Measurements from ENCODE around the gene LMO1. TPM values are rescaled to one million over a fixed set of nuclear protein-coding genes. Genes with fewer than 3 reads are reported as not detected.
A peak's percentile ranks its signal among the peaks of the same experiment; 100 is the strongest.

The LMO1 gene
- total and polyA plus RNA-seq, 5 donors: 0.34 to 0.51 TPM; not detected in 3

DNA sequence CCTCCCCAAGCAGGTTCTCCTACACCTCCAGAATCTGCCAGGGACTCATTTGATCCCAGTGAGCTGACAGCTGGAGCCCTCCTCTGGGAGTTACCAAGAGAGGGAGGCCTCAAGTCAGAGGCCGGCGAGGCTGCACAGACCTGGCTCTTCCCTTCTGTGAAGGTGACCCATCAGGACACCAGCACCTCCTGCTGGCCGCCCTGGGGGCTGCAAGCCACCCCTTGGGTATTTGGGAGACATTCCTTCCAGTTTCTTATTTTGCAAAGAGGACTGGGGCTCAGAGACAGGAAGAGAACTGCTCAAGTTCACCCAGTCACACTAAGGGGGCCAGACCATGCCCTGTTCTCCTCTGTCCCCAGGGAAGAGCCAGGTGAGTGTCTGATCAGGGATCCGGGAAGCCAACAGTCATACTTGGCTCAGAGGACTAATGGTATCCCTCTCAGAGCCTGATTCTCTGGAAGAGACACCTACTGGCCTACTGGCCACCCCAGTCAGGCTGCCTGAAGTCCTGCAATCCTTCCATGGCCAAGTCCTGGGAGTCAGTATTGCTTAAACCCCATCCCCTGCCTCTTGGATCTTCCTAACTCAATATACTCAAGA lies 54.4 kb downstream of the LMO1 start:
- Histone ChIP-seq H3K4me3 (ENCODE audit: low read length) (no peak overlapping the region), H3K27ac (ENCODE audit: low read length) (no peak overlapping the region), H3K9me3 (ENCODE audit: control insufficient read depth, low read length) (no peaks in the 10 kb centered on the region), H3K4me1 (ENCODE audit: control insufficient read depth, insufficient read depth, low read length) (peaks cover 5% of the 10 kb centered on the region), H3K27me3 (ENCODE audit: control insufficient read depth, insufficient read depth) (no peaks in the 10 kb centered on the region)
- DNase-seq: peak in 2 of 3 donors; percentile 79 to 80
- intact Hi-C loops (cut with DNase I): no loop called here
- WGBS: 50% methylated on average over 4 of the region's 4 CpGs
- no peak for ATAC-seq

DNA sequence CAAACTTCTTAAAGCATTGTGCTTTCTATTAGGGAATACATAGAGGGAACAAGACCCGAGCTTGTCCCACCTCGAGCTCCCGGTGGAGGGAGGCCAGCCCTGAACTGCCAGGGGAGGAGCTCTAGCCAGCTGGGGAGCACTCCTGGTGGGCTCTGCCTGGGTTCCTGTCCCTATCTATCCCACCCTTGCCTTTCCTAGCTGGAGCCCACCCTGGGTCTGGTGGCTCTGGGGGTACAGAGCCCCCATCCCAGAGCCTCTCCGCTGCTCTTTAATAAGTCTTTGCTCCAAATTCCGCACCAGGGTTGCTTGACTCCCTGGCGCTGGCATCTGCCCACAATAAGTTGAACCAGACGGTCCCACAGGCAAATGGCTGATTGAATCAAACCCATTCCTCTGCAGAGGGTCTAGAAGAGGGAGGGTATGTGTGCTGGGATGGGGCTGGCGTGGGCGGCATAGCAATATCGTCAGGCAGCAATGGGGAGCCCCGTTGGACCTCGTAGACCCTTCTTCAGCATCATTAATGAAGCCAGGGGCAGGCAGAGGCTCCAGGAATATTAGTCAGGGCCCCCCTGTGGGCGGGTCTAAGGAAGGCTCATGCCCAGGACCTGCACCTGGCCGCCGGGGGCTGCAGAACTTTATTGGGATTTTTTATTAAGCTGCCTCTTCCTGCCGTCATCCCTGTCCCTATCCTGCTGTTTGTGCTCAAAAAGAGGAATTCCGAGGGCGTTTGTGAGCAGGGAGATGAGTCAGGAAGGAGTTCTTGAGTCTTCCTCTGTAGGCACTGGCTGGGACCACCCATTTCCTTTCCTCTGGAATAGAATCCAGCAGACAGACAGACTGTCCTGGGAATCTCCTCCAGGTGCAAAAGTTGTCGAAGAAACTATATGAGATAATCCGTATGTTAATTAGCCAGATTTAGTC lies 56.3 kb downstream of the LMO1 start:
- H3K27ac ChIP-seq (ENCODE audit: low read length): no peak overlapping the region
- DNase-seq: no peak
- intact Hi-C loops (cut with DNase I): no loop called here
- no peak overlapping the region for H3K4me3 ChIP-seq (ENCODE audit: low read length)
- WGBS: 46% methylated on average over 20 of the region's 20 CpGs
- H3K27me3 ChIP-seq (ENCODE audit: control insufficient read depth, insufficient read depth): no peaks in the 10 kb centered on the region
- no peaks in the 10 kb centered on the region for H3K9me3 ChIP-seq (ENCODE audit: control insufficient read depth, low read length)
- peaks cover 5% of the 10 kb centered on the region for H3K4me1 ChIP-seq (ENCODE audit: control insufficient read depth, insufficient read depth, low read length)
- ATAC-seq: peak in 1 of 2 donors; percentile 9

DNA sequence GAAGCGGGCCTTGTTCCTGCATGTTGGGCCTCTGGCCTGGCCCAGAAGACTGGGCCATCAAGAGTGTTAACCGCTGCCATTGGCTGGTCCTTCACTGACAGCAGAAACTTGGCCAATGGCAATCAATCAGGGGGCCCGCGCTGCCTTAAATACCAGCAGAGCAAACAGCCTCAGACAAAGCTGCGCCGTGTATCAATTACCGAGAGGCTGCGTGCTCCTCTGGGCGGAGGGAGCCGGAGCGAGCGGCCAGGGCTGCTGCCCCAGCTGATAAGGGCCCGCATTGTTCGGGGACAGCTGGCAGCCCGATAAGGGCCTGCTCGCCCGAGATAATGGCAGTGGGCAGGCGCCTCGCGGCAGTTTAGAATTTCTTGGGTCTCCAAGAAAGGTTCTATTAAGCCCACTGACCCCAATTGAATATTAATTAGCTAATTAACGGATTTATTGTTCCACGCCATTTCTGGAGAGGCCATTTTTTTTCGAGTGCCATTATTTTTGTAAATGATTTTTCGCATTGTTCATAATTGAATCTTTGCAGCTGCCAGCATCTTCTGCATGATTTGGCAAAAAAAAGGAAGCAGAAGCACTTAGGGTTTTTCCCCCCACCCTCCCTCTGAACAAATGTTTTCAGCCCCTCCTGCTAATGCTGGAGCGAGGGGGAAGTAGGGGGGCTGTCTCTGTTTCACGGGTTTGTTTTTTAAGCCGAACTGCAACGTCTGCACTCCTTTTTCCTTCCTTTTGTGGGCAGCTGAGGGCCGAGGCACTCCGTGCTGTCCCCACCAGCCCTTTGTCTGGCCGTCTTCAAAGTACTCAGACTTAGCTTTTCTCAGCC lies 57.2 kb downstream of the LMO1 start:
- Histone ChIP-seq H3K9me3 (ENCODE audit: control insufficient read depth, low read length) (no peaks in the 10 kb centered on the region), H3K27me3 (ENCODE audit: control insufficient read depth, insufficient read depth) (no peaks in the 10 kb centered on the region), H3K4me3 (ENCODE audit: low read length) (peak overlapping the region; percentile 42), H3K4me1 (ENCODE audit: control insufficient read depth, insufficient read depth, low read length) (peaks cover 5% of the 10 kb centered on the region), H3K27ac (ENCODE audit: low read length) (no peak overlapping the region)
- WGBS: 9% methylated on average over 31 of the region's 31 CpGs
- intact Hi-C loops (cut with DNase I): no loop called here
- peak; percentile 63 to 86 (median 82) for DNase-seq
- peak; percentile 86 to 88 for ATAC-seq

- ATAC-seq (no peak), DNase-seq (no peak)
- Histone ChIP-seq H3K9me3 (ENCODE audit: control insufficient read depth, low read length) (no peaks in the 10 kb centered on the region), H3K4me1 (ENCODE audit: control insufficient read depth, insufficient read depth, low read length) (peaks cover 5% of the 10 kb centered on the region), H3K27ac (ENCODE audit: low read length) (no peak overlapping the region), H3K4me3 (ENCODE audit: low read length) (no peak overlapping the region), H3K27me3 (ENCODE audit: control insufficient read depth, insufficient read depth) (no peaks in the 10 kb centered on the region)
- 92% methylated on average over 8 of the region's 8 CpGs for WGBS
- intact Hi-C loops (cut with DNase I): no loop called here
These were observed 58.1 kb downstream of the LMO1 start for GRCh38 chr11:8205566-8205965.

GRCh38 chr11:8204596-8204995 lies 59.1 kb downstream of the LMO1 start:
- 52% methylated on average over 5 of the region's 5 CpGs for WGBS
- H3K9me3 ChIP-seq (ENCODE audit: control insufficient read depth, low read length): no peaks in the 10 kb centered on the region
- peaks cover 5% of the 10 kb centered on the region for H3K4me1 ChIP-seq (ENCODE audit: control insufficient read depth, insufficient read depth, low read length)
- intact Hi-C loops (cut with DNase I): no loop called here
- no peak for DNase-seq
- no peaks in the 10 kb centered on the region for H3K27me3 ChIP-seq (ENCODE audit: control insufficient read depth, insufficient read depth)
- no peak for ATAC-seq
- no peak overlapping the region for H3K27ac ChIP-seq (ENCODE audit: low read length)
- H3K4me3 ChIP-seq (ENCODE audit: low read length): no peak overlapping the region

DNA sequence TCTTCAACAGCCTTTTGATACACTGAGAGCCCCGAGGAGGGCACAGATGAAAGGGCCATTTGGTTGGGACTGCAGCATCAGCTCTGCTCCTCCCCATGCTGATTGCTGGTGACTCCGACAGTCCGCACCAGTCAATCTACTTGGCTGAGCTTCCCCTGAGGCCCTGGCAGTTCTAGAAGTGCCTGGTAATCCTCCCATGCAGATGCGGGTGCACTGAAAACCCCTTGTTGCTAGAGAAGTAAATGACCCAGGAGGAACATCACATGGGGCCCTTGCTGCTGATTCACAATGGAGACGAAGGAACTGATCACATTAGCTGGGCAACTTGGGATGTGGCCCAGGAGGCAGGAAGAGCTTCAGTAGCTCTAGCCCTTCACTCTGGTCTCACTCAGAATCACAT lies 59.7 kb downstream of the LMO1 start:
- H3K4me1 ChIP-seq (ENCODE audit: control insufficient read depth, insufficient read depth, low read length): peaks cover 5% of the 10 kb centered on the region
- ATAC-seq (no peak), DNase-seq (no peak)
- WGBS: 74% methylated on average over 5 of the region's 5 CpGs
- intact Hi-C loops (cut with DNase I): no loop called here
- H3K4me3 ChIP-seq (ENCODE audit: low read length): no peak overlapping the region
- H3K9me3 ChIP-seq (ENCODE audit: control insufficient read depth, low read length): no peaks in the 10 kb centered on the region
- H3K27ac ChIP-seq (ENCODE audit: low read length): no peak overlapping the region
- no peaks in the 10 kb centered on the region for H3K27me3 ChIP-seq (ENCODE audit: control insufficient read depth, insufficient read depth)

GRCh38 chr11:8203414-8203715 lies 60.3 kb downstream of the LMO1 start:
- intact Hi-C loops (cut with DNase I): no loop called here
- no peak for DNase-seq
- Histone ChIP-seq H3K4me1 (ENCODE audit: control insufficient read depth, insufficient read depth, low read length) (peaks cover 5% of the 10 kb centered on the region), H3K4me3 (ENCODE audit: low read length) (no peak overlapping the region), H3K27ac (ENCODE audit: low read length) (no peak overlapping the region), H3K9me3 (ENCODE audit: control insufficient read depth, low read length) (no peaks in the 10 kb centered on the region), H3K27me3 (ENCODE audit: control insufficient read depth, insufficient read depth) (no peaks in the 10 kb centered on the region)
- ATAC-seq: no peak
- 86% methylated on average over 2 of the region's 2 CpGs for WGBS

DNA sequence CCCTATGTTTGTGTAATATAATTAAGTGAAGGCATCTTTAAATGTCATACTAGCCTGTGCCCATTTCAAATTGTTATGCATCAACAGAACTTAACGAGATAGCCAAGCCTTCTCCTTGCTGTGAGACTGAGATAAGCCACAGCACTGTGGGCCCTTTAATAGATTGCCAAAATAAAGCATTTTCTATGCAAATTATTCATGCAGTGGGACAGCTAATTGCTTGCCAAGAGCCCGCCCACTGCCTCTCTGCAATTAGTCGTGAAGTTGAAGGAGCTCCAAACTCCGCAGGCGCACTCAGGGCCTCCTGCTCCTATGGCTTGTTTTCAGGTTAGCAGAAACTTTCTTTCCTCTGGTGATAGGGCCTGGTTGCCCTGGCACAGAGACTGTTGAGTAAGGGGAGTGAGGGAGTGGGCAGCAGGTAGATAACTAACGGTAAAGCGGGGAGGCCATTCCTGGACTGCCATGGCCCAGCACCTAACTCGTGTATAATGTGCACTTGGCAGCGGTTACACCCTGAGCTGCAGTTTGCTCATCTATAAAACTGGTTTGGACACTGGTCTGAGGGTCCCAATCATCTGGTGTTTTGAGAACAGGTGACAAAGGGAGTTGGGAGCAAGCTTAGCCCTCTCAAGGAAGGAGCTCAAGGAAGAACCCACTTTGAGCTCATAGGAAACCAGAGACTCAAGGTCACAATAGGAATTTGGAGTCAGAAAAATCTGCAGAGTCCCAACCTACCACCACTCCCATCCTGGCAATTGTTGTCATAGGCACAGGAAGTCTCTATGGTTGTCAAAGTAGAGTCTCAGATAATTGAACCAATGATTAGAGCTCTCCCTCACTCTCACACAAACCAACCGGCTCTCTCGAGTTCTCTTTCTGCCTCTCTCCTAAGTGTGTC lies 60.9 kb downstream of the LMO1 start:
- H3K4me3 ChIP-seq (ENCODE audit: low read length): no peak overlapping the region
- H3K27me3 ChIP-seq (ENCODE audit: control insufficient read depth, insufficient read depth): no peaks in the 10 kb centered on the region
- intact Hi-C loops (cut with DNase I): no loop called here
- DNase-seq: no peak
- 80% methylated on average over 11 of the region's 11 CpGs for WGBS
- no peak overlapping the region for H3K27ac ChIP-seq (ENCODE audit: low read length)
- ATAC-seq: no peak
- H3K9me3 ChIP-seq (ENCODE audit: control insufficient read depth, low read length): no peaks in the 10 kb centered on the region
- peaks cover 5% of the 10 kb centered on the region for H3K4me1 ChIP-seq (ENCODE audit: control insufficient read depth, insufficient read depth, low read length)

GRCh38 chr11:8201644-8202365 lies 61.9 kb downstream of the LMO1 start:
- DNase-seq (no peak), ATAC-seq (no peak)
- intact Hi-C loops (cut with DNase I): no loop called here
- no peak overlapping the region for H3K27ac ChIP-seq (ENCODE audit: low read length)
- peaks cover 1% of the 10 kb centered on the region for H3K4me1 ChIP-seq (ENCODE audit: control insufficient read depth, insufficient read depth, low read length)
- no peak overlapping the region for H3K4me3 ChIP-seq (ENCODE audit: low read length)
- no peaks in the 10 kb centered on the region for H3K27me3 ChIP-seq (ENCODE audit: control insufficient read depth, insufficient read depth)
- 49% methylated on average over 4 of the region's 4 CpGs for WGBS
- H3K9me3 ChIP-seq (ENCODE audit: control insufficient read depth, low read length): no peaks in the 10 kb centered on the region

DNA sequence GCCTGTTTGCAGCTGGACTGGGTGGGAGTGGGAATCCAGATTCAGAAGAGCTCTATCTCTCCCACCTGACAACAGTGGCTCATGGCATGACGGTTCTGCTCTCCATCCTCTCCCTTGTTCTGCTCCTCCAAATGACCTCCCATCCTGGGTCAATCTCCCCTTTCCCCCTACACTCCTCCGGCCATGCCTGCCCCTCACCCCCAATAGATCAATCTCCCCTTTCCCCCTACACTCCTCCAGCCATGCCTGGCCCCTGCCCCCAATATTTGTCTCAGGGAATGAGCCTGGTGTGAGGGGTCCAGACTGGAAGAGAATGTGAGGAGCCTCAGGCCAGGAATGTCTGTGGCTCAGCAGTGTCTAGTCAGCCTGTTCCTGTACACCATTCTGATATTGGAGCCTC lies 64.0 kb downstream of the LMO1 start:
- intact Hi-C loops (cut with DNase I): loop anchor here in 1 of 4 donors (10.0 kb wide), 1 partner anchor 365 kb away; no protein-coding TSS in a partner anchor
- DNase-seq: no peak
- 75% methylated on average over 2 of the region's 2 CpGs for WGBS

More for the DNA sequence above, 64.0 kb downstream of the LMO1 start:
- no peaks in the 10 kb centered on the region for H3K4me1 ChIP-seq (ENCODE audit: control insufficient read depth, insufficient read depth, low read length)
- H3K27me3 ChIP-seq (ENCODE audit: control insufficient read depth, insufficient read depth): no peaks in the 10 kb centered on the region
- no peak for ATAC-seq
- H3K4me3 ChIP-seq (ENCODE audit: low read length): no peak overlapping the region
- no peaks in the 10 kb centered on the region for H3K9me3 ChIP-seq (ENCODE audit: control insufficient read depth, low read length)
- no peak overlapping the region for H3K27ac ChIP-seq (ENCODE audit: low read length)
